Measurements from ENCODE around the gene PGM1.

DNA sequence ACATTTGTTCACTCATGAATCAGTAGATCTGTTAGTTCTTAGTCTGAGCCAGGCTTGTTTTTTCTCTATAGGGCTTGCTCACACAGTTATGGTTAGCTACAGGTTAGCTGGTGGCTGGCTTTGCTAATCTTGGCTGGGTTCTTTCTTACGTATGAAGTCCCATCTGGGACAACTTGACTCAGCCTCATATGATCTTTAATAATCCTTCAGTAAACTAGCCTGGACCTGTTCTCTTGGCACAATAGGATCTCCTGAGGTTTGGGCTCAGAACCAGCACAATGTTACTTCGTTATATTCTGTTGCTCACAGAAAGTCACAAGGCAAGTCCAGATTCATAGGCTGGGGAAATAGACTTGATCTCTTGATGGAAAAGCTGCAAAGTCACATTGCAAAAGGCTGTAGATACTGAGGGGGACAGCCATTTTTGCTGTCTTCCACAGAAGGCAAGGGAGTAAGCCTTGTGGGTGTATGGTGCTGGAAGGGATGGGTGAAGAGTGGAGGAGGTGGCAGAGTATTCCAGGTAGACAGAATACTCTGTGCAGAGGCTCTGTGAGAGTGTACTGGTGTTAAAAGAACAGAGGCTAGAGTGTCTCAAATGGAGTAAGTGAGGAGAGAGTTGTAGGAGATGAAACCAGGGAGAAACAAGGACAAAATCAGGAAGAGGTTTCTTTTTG, 45.5 kb upstream of the PGM1 start:
- TF ChIP-seq EZH2 (IDR thresholded peaks at IDR 0.05; ENCODE audit: low read length, unreplicated experiment) = no peak
- TF ChIP-seq, protein P1, sequence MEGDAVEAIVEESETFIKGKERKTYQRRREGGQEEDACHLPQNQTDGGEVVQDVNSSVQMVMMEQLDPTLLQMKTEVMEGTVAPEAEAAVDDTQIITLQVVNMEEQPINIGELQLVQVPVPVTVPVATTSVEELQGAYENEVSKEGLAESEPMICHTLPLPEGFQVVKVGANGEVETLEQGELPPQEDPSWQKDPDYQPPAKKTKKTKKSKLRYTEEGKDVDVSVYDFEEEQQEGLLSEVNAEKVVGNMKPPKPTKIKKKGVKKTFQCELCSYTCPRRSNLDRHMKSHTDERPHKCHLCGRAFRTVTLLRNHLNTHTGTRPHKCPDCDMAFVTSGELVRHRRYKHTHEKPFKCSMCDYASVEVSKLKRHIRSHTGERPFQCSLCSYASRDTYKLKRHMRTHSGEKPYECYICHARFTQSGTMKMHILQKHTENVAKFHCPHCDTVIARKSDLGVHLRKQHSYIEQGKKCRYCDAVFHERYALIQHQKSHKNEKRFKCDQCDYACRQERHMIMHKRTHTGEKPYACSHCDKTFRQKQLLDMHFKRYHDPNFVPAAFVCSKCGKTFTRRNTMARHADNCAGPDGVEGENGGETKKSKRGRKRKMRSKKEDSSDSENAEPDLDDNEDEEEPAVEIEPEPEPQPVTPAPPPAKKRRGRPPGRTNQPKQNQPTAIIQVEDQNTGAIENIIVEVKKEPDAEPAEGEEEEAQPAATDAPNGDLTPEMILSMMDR (conservative IDR thresholded peaks at IDR 0.05; ENCODE audit: low read depth, low read length) = no peak

All from PC-3 (cell line).